ENCODE data around the gene KCTD10.
"Not testable (repeated sequence)": the region's sequence is repeated elsewhere in the genome, so short reads cannot be mapped to it uniquely, and the experiment has no call there.

The KCTD10 gene

DNA sequence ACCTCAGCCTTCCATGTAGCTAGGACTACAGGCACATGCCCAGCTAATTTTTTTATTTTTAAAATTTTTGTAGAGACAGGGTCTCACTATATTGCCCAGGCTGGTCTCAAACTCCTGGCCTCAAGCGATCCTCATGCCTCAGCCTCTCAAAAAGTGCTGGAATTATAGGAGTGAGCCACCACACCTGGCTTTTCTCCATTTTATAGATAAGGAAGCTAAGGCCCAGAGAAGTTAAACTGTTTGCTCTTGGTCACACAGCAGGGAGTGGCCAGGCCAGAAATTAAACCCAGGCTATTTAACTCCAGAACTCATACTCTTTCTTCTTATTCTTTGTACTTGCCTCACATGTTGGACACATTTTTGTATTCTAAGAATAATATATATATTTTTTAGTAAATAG, 16.8 kb upstream of the KCTD10 start:
- DNase-seq = no peak

DNA sequence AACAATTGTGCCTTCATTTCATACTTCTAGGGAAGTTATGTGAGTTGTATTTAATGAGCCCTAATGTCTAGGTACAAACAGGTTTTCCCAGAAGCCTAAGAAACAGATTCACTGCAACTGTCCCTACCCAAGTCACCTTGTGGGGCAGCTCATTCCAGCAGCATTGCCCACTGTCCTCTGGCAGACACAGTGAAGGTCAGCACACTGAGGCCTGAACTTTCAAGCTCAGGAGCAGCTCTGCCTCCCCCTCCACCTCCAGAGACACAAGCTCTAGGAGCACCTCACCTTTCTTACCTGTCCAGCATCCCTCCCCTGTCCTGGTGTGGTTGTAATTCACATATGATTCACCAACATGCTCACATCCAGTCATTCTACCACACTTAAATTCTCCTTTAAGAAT, 16.0 kb upstream of the KCTD10 start:
- DNase-seq = no peak

DNA sequence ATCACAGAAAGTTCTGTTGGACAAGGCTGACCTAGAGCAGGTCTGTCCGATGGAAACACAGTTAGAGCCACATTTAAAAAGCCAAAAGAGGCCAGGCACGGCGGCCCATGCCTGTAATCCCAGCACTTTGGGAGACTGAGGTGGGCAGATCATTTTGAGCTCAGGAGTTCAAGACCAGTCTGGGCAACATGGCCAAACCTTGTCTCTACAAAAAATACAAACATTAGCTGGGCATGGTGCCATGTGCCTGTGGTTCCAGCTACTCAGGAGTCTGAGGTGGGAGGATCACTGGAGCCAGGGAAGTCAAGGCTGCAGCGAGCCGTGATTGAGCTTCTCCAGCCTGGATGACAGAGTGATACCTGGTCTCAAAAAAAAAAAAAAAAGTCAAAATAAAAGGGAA, 15.3 kb upstream of the KCTD10 start:
- no peak for DNase-seq

DNA sequence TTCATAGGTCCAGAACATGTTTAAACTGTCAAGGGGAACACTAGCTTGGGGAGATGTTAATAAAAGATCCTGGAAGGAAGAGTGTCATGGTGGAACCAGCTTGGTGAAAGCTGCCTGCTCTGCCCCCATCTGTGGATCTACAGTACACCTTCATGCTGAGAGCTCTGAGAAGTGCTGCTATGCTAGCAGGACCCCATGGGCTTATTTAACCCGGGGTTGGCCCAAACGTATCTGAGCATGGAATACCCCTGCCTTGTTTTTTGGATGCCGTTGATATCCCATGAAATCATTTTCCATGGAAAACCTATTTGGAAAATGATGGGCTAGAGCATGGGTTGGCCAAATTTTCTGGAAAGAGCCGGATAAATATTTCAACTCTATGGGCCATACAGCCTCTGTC, 14.6 kb upstream of the KCTD10 start:
- no peak for DNase-seq

DNA sequence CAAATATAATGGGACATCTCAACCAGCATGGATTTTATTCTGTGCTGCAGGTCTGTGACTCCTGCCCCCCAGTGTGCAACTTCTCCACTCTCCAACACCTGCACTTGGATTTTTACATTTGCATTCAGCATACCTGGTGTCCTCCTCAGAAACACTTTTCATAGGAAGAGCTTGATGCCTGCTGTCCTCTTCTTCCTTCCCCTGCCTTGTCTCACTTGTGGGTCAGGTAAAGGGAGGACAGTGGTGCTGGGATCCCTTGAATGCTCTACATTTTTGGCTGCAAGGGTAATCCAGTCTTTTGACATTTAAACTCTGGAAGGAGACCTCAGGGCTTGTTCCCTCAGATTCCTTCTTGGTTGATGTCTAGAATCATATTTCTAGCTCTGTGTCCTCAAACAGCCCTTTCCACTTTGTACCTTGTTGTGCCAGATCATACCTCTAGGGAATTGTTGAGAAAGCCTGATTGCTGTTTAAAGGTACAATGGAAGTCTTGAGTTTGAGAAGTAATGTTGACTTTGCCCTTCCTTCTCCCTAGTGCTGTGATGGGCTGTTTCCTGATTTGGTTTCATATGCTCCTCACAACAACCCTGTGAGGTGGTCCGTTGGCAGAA, 13.0 kb upstream of the KCTD10 start:
- DNase-seq = no peak

DNA sequence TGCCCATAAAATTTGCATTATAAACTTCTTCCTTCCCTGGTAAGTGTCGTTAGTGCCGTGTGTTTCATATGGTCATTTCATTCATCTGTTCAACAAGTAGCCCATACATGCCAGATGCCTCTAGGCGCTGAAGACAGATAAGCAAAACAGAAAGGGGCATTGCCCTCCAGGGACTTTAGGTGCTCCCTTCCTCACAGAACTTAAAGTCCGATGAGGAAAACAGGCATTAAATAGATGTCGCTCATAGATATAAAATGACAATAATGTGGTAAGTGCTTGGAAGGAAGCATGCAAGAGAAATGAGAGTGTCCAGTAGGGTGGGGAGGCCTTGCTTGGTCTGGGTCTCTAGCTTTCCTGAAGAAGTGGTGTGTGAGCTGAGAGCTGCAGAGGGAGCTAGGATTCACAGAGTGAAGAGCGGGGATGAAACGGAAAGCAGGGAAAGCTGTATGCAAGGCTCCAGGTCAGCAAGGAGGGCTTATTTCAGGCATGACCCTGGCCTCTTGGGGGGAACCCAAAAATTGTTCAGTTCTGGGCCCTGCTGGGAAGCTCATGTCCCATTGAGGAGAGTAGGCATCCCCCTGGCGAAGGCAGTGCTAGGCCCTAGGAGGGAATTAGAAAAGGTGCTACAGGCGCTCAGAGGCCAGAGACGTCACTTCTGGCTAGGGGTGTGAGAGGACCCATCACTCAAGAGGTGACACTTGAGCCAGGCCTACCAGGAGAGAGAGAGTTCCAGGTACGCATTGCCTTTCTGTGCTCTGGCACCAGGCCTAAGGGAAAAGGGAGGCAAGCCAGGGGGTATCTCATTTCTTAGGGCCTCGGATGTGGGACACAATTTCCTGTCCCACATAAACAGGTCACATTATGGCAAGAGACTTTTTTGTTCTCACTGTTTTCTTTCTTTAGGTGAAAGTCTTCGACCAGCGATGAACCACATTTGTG, 12.2 kb upstream of the KCTD10 start:
- no peak for DNase-seq

DNA sequence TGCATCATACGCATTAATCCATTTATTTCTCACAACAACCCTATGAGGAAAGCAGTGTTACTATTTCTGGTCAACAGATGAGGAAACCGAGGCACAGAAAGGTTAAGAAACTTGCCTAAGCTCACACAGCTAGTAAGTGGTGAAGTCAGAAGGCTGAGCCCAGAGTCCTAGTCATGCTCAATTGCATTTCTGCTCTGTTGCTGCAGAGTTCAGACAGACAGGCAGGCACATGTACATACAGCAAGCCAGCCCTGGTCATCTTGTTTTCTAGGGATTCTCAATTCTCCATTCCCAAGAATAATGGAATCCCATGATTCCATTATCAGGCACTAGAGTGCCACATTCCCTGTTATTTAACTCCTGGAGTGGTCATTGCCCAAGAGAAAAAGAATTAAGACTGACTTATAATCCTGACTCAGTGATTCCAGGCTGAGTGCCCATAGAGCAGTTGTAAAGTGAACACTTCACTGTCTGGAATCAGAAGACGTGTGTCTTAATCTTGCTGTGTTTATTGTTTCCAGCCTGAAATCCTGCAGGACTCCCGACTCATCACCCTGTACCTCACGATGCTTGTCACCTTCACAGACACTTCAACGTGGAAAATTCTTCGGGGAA, 11.1 kb upstream of the KCTD10 start:
- no peak for DNase-seq

DNA sequence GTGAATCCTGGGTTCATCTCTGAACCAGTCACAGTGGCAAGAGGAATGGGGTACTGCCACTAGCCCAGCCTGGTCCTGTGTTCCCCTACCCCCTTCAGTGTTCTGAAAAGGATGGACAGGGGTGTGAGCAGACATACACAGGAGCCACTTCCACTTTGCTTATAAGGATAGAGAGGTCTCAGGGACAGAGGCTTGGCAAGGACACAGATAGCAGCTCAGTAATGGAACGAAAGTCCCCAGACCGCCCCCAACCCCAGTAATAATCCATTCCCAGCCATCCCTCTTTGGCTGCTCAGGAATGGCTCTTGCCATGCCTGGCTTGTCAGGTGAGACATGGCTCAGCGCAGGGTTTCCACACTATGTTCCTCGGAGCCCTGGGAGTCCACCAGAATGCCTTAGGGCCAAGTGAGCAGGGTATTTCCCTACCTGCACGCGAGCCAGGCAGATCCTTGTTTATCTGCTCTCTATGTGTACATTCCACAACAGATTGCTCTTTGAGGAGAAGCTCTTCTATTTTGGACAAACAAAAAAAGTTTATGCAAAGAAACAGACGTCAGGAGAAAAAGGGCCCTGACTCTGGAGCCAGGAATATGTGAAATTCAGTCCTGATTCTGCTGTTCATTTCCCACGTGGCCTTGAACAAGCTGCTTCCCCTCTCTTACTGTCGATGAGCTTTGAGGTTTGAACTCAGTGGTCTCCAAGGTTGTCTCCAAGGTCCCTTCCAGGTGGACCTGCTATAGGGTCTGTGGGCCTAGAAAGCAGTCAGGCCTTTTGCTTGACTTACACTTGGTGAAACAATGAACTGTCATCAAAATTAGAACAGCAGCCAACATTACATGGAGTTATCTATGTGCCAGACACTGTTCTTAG, 10.3 kb upstream of the KCTD10 start:
- DNase-seq = no peak

DNA sequence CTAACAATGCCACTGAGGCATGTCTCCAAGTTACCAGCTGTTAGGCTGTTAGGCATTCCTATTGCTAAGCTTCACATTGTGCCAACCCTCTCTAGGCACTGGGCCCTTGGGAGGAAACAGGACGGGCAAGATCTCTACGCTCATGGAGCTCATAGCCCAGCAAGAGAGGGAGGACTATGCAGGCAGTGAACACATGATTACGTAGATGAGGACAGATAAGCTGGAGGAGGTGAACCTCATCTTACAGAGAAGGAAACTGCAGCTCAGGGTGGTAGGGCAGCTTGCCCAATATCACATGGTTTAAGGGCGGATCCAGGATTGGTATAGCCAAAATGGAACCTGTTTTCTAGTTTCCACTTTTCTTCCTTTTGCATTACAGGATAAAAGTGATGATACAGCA, 8.1 kb upstream of the KCTD10 start:
- DNase-seq = no peak

DNA sequence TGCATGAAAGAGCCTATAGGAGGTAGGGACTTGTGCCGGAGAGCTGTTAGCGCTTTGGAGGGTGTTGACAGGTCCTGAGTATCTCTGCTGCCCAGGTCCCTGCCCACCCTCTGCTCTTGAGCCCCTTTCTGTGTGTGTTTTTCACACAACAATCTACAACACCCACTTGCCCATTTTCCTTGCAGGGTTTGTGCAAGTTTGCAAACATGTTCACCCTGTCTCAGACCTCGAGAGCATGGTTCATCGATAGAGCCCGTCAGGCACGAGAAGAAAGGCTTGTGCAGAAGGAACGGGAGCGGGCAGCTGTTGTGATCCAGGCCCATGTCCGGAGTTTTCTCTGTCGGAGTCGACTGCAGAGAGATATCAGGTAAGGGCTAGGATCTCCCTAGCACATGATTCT, 6.2 kb upstream of the KCTD10 start:
- no peak for DNase-seq

DNA sequence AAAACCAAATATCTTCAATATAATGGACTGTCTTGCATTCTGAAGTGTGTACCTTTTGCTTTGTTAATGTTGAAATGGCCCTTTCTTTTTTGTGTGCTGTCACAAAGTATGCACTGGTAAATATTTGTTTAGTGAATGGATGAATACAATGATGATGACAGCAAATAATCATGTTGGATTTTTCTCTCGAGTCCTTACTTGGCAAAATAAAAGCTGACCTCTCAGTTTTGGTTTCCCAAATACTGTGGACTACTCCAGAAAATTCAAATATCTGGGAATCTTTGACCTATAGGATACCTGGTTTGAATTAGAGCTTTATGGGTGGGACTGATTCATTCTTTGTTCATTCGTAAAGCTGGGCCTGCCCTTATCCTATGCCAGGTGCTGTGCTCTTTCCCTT, 5.8 kb upstream of the KCTD10 start:
- DNase-seq = no peak

DNA sequence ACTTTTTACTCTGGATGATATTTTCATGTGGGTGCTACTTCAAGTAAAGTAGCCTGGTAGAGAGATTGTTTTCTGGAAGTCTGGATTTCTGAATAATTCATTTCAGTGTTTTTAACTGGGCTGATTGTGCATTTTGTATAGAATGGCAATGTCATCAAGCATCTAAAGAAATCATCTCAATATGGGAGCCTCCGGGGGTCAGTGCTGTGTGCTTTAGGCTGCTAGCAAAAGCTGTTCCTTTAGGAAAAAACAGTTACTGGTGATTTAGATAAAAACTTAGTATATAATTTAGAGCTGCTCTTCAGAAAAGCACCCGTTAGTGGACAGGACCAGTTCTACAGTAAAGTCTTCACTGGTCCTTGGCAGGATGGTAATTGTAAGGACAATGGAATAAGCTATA, 5.4 kb upstream of the KCTD10 start:
- no peak for DNase-seq

DNA sequence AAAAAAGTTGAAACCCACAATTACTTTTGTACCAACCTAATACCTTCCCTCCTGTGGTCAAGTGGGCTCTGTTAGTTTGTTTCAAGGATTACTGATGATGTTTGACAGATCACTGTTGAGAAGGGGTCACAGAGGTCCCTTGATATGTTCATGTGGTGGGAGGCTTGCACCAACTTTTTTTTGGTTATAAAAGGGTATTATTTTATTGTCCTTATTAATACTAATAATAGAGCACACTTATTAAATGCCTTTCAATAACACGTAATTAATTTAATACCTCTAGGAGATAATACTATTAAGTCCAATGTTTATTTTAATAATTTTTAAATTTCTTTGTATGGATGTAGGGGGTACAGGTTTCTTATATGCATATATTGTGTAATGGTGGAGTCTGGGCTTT, 4.8 kb upstream of the KCTD10 start:
- no peak for DNase-seq

DNA sequence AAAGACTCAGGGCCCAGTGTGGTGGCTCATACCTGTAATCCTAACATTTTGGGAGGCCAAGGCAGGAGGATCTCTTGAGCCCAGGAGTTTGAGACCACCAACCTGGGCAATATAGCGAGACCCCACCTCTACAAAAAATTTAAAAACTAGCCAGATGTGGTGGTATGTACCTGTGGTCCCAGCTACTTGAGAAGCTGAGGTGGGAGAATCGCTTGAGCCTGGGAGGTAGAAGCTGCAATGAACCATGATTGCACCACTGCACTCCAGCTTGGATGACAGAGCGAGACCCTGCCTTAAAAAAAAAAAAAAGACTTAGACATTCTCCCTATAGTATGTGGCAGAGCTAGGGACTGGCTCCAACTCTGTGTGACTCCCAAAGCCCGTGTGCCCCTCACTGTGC, 3.3 kb upstream of the KCTD10 start:
- no peak for DNase-seq

DNA sequence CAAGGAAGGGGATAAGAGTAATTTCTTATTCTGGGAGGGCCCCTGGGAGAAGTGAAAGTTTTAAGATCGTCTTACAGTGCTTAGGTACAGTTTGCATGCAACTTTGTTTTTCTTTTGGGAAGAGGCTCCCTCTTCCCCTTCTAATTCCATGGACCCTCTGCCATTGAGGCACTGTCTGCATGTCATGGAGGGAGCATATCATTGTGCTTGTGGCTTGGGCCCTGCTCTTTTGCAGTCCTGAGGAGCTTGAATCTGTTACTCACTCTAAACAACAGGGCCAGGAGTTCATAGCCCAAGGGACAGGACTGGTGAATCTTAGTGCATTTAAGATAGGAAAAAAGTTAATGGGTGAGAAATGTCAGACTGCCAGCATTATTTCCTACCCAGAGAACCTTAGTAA, 2.7 kb upstream of the KCTD10 start:
- DNase-seq = no peak

DNA sequence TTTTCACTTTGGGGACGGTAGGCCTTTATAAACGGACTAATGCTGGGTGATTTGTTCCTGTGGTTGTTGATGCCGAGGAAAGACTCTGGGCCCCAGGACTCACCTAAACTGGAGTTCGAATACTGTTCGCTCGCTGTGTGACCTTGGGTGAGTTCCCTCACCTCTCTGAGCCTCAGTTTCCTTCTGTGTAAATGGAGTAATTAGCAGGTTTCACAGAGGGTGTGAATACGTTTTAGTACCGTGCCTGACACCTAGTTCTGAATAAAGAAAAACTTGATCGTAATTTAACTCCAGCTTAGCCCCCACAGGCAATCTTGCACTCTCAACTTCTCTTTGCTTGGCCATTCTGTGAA, 839 bp upstream of the KCTD10 start:
- DNase-seq = no peak

DNA sequence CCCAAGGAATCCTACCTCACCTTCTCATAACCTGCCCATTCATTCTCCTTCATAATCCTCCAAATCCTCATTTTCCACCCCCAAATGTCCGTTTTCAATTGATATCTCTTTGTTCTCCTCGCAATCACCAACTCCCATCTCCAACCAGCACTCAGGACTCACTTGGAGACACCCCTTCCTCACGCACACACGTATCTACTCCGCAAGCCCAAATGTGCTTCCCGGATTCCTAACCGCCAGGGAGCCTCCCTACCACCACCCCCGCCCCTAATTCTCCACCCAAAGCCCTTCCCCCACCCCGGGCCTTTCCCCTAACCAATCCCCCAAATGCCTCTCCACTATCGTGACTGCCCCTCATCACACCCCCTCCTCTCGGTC, 304 bp downstream of the KCTD10 start:
- DNase-seq = no peak

DNA sequence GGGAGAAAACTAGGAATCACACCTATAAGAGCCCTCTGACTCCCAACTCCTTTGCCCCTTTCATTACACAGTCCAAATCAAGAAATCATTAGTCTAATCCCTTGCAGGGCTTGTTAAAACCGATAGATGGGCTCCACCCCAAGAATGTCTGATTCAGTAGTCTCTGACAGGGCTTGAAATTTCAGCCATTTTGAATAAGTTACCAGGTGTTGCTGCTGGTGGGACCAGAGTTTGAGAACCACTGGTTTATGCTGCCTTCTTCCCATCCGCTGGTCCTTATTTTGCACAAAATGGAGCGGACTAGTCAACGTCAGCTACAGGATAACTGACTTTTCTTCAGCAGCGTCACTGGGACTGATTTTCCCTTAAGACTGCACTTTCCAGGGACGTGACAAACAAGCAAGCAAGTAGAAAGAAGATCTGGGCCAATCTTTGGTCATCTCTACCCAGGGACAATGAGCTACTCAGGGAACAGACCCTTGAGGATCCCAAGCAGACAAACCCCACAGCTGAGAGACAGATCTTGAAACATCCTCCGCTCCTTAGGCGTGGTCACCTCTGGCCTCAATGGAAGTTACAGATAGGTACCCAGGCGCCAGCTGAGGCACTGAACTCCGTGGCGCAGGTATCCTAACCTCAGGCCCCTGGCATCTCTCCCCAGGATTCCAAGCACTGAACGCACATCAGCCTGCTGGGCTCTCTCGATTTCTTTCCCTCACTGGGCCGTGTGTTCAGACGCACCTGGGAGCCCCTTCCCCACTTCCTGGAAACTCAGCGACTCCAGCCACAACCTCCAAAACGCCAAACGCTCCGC, 900 bp downstream of the KCTD10 start:
- no peak for DNase-seq

DNA sequence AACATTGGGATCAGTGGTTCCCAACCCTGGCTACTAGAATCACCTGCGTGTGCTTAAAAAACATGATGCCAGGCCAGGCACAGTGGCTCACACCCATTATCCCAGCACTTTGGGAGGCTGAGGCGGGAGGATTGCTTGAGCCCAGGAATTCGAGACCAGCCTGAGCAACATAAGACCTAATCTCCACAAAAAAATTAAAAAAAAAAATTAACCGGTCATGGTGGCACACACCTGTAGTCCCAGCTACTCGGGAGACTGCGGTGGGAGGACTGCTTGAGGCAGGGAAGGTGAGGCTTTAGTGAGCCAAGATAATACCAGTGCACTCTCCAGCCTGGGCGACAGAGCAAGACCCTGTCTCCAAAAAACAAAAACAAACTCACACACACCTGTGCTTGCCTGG, 2.0 kb downstream of the KCTD10 start:
- no peak for DNase-seq

DNA sequence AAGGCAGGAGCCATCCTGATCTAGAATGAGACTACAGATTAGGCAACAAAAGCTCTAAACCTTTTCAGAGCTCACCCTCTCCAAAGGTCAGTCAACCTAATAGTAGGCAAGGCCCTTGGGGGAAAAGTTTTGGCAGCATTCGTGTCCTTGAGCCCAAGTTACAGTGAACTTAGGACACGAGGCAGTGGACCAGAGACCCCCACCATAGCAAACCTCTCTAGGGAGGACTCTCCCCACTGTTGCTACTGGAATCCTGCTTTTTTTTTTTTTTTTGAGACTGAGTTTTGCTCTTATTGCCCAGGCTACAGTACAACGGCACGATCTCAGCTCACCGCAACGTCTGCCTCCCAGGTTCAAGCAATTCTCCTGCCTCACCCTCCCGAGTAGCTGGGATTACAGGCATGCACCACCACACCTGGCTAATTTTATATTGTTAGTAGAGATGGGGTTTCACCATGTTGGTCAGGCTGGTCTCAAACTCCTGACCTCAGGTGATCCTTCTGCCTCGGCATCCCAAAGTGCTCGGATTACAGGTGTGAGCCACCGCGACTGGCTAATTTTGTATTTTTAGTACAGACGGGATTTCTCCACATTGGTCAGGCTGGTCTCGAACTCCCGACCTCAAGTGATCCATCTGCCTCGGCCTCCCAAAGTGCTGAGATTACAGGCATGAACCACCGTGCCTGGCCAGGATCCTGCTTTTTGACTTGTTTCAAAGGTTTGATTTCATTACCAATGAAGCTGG, 3.4 kb downstream of the KCTD10 start:
- not testable (repeated sequence) for DNase-seq

DNA sequence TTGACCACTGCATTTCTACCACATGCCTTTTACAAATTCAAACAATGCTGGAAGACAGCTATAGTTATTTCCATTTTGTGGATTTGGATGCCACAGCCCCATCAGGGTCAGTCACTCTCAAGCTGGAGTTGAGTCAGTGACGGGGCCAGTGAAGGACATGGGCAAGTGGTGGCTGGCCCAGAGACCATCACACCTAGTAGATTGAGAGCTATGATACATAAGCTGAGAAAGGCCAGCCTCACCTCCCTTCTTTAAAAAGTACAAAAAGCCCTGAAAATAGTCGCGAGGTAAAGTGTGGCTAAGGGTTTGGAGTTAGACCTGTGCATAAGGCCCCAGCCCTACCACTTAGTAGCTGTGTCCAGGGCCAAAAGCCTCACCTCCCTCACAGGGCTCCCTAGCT, 4.1 kb downstream of the KCTD10 start:
- no peak for DNase-seq

DNA sequence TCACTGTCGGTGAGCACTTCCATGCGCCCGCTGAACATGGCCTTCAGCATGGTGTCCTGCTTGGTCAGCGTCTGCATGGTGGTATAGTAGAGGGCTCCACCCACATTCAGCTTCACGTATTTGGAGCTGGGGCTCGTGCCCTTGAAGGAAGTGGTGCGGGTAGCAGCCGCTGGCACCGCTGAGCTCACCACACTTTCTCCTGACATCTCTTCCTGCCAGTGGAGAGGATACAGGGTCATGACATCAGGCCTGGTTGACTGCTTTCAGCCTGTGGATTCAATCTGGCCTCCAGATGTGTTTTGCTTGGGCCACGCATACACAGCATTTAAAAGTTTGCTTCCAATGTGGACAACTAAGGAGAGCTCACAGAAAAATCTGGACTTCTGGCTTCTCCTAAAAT, 7.6 kb downstream of the KCTD10 start:
- no peak for DNase-seq

Data from NCI-H82 (cell line).